GM12873 (cell line): ENCODE results near the gene HMX3.

Source experiments
- CTCF ChIP-seq: IDR thresholded peaks from 2 replicates; pipeline ENCODE4 v1.5.1; 2012; ENCODE audit warnings: low read depth, mild to moderate bottlenecking, moderate library complexity, low read length, control low read depth; ENCODE audit not compliant: insufficient read depth; ENCODE audit errors: missing control alignments

Gene HMX3

GRCh38 chr10:123156078-123156477, 20.3 kb downstream of the HMX3 start:
- TF ChIP-seq CTCF, result no peak

- TF ChIP-seq CTCF, result no peak
Measured at GRCh38 chr10:123157210-123157609, 21.4 kb downstream of the HMX3 start.

- TF ChIP-seq CTCF, result no peak
Measured at GRCh38 chr10:123158682-123159081, 22.9 kb downstream of the HMX3 start.

GRCh38 chr10:123160311-123160980, 24.7 kb downstream of the HMX3 start:
- no peak for TF ChIP-seq CTCF

GRCh38 chr10:123164319-123164718, 28.5 kb downstream of the HMX3 start:
- TF ChIP-seq CTCF, result no peak

- TF ChIP-seq CTCF, result peak; percentile 19
Measured at GRCh38 chr10:123165445-123166072, 29.8 kb downstream of the HMX3 start.

- TF ChIP-seq CTCF, result no peak
Measured at GRCh38 chr10:123166618-123167017, 30.8 kb downstream of the HMX3 start.
